Keratinocyte (primary cell): ENCODE data around the gene ATP8A2. TPM values are rescaled to one million over a fixed set of nuclear protein-coding genes. Genes with fewer than 3 reads are reported as not detected.

Experiments used
- DNase-seq: peaks from one replicate; pipeline ENCODE4 v3.0.0-alpha.2; 2011; ENCODE audit warnings: low read depth, missing footprints, low spot score
- FAIRE-seq: peaks from 2 replicates; lab custom pipeline; 2011; peaks lifted over from hg19 to GRCh38; lab: Jason Lieb, UNC
- H2AFZ ChIP-seq: 2 replicates; pipeline ENCODE4 v1.6.0; 2012; ENCODE audit warnings: low read length, control low read depth, inconsistent platforms; ENCODE audit not compliant: control insufficient read depth
- H3K27ac ChIP-seq: 2 replicates; pipeline ENCODE4 v1.5.1; 2011; ENCODE audit warnings: low read length; ENCODE audit not compliant: control insufficient read depth, insufficient read depth
- H3K27me3 ChIP-seq: 3 replicates; pipeline ENCODE4 v1.6.0; 2011; ENCODE audit warnings: low read length; ENCODE audit not compliant: control insufficient read depth, insufficient read depth; ENCODE audit errors: extremely low read depth
- H3K36me3 ChIP-seq, 2 experiments: 2 replicates in 1 of 2; 3 replicates in 1 of 2; pipeline ENCODE4 v1.5.1; 2011; ENCODE audit warnings: low read length in 2 of 2, mild to moderate bottlenecking in 1 of 2; ENCODE audit not compliant: control insufficient read depth in 2 of 2, insufficient read depth in 2 of 2; ENCODE audit errors: extremely low read depth in 1 of 2
- H3K4me1 ChIP-seq: 3 replicates; pipeline ENCODE4 v1.5.1; 2011; ENCODE audit warnings: low read length; ENCODE audit not compliant: control insufficient read depth, insufficient read depth; ENCODE audit errors: extremely low read depth
- H3K4me2 ChIP-seq: 3 replicates; pipeline ENCODE4 v1.6.0; 2011; ENCODE audit warnings: low read depth, low read length; ENCODE audit not compliant: control insufficient read depth, insufficient read depth; ENCODE audit errors: extremely low read depth
- H3K4me3 ChIP-seq, 3 experiments: fragments of 200-600 bp in 1 of 3; sonication (generic) in 1 of 3; 2 replicates in 2 of 3; 3 replicates in 1 of 3; pipeline ENCODE4 v1.5.1; 2011 to 2016; ENCODE audit warnings: low read length in 3 of 3, mild to moderate bottlenecking in 3 of 3, control low read depth in 2 of 3, inconsistent platforms in 1 of 3, low read depth in 1 of 3, mixed read lengths in 1 of 3, mixed run types in 1 of 3, moderate library complexity in 1 of 3; ENCODE audit not compliant: control insufficient read depth in 2 of 3, insufficient read depth in 2 of 3; ENCODE audit errors: extremely low read depth in 1 of 3
- H3K79me2 ChIP-seq: 2 replicates; pipeline ENCODE4 v1.6.0; 2012; ENCODE audit warnings: low read length; ENCODE audit not compliant: control insufficient read depth, insufficient read depth
- H3K9ac ChIP-seq: 3 replicates; pipeline ENCODE4 v1.6.0; 2011; ENCODE audit warnings: low read length; ENCODE audit not compliant: control insufficient read depth, insufficient read depth; ENCODE audit errors: extremely low read depth
- H3K9me1 ChIP-seq: 3 replicates; pipeline ENCODE4 v1.6.0; 2011; ENCODE audit warnings: low read length; ENCODE audit not compliant: control insufficient read depth, insufficient read depth; ENCODE audit errors: extremely low read depth
- H3K9me3 ChIP-seq: 2 replicates; pipeline ENCODE4 v1.5.1; 2012; ENCODE audit warnings: low read depth, low read length; ENCODE audit not compliant: control insufficient read depth
- H4K20me1 ChIP-seq: 3 replicates; pipeline ENCODE4 v1.6.0; 2011; ENCODE audit warnings: low read length; ENCODE audit not compliant: control insufficient read depth, insufficient read depth; ENCODE audit errors: extremely low read depth
- CTCF ChIP-seq, 3 experiments: IDR thresholded peaks in 1 of 3; conservative IDR thresholded peaks in 1 of 3; optimal IDR thresholded peaks in 1 of 3; 2 replicates in 2 of 3; 3 replicates in 1 of 3; pipeline versions ENCODE3 to v1.5.1; 2011; ENCODE audit warnings: low read length in 3 of 3, mild to moderate bottlenecking in 3 of 3, moderate library complexity in 2 of 3, control low read depth in 1 of 3, inconsistent platforms in 1 of 3; ENCODE audit not compliant: insufficient read depth in 2 of 3; ENCODE audit errors: extremely low read depth in 1 of 3
- EZH2 ChIP-seq: IDR thresholded peaks from one replicate; pipeline ENCODE4 v1.6.1; 2012; ENCODE audit warnings: inconsistent platforms, mild to moderate bottlenecking, low read length, moderate library complexity
- dilution Hi-C: fragments of 300-500 bp; cut with MboI; formaldehyde crosslinking; loops from one replicate; pipeline ENCODE4 v1.7.0; 2020; ENCODE audit warnings: low sequenced_read_pairs; ENCODE audit not compliant: extremely low pct_ligation_motif_present
- polyA plus RNA-seq, 5 experiments: library from polyadenylated mRNA; depleted of rRNA in 3 of 5; stranded (reverse) in 3 of 5; stranded (forward) in 1 of 5; unstranded in 1 of 5; fragments of >200 nt; gene quantifications; 1 replicate in 1 of 5; 2 replicates in 3 of 5; 3 replicates in 1 of 5; pipeline versions ENCODE4 v1.2.1 to v1.2.3, GENCODE V29; 2011 to 2012; ENCODE audit warnings: missing spikeins in 2 of 5, low read depth in 1 of 5, low replicate concordance in 1 of 5

Gene ATP8A2
- polyA plus RNA-seq, 1 donor (not counting 4 experiments of a cell fraction or from before 2014, with no cell fraction given), result 0.16 TPM

- H3K9me3 ChIP-seq, result no peaks in the 10 kb centered on the region
- H3K27ac ChIP-seq, result no peak overlapping the region
- FAIRE-seq (no peak), DNase-seq (no peak)
- H3K4me3 ChIP-seq, result no peak overlapping the region
- H2AFZ ChIP-seq, result no peak overlapping the region
- H4K20me1 ChIP-seq, result no peaks in the 10 kb centered on the region
- H3K79me2 ChIP-seq, result no peaks in the 10 kb centered on the region
- dilution Hi-C loops, result no loop called here
- peaks cover 4% of the 10 kb centered on the region for H3K27me3 ChIP-seq
- H3K4me2 ChIP-seq, result no peak overlapping the region
- H3K4me1 ChIP-seq, result no peaks in the 10 kb centered on the region
- no peak overlapping the region for H3K9ac ChIP-seq
- H3K9me1 ChIP-seq, result no peaks in the 10 kb centered on the region
- TF ChIP-seq EZH2 (no peak), CTCF (optimal IDR thresholded peaks at IDR 0.05 in 1 of 3, IDR thresholded peaks at IDR 0.05 in 1 of 3, conservative IDR thresholded peaks at IDR 0.05 in 1 of 3; ENCODE audit: extremely low read depth in 1 of 3, insufficient read depth in 2 of 3, low read length in 3 of 3) (no peak)
- no peaks in the 10 kb centered on the region for H3K36me3 ChIP-seq
Measured at GRCh38 chr13:25420161-25420560, 48.4 kb downstream of the ATP8A2 start.

GRCh38 chr13:25421612-25422011, 49.8 kb downstream of the ATP8A2 start:
- Histone ChIP-seq H3K4me2 (no peak overlapping the region), H3K9me3 (no peaks in the 10 kb centered on the region), H4K20me1 (no peaks in the 10 kb centered on the region), H3K27ac (no peak overlapping the region), H2AFZ (no peak overlapping the region), H3K4me1 (no peaks in the 10 kb centered on the region), H3K4me3 (no peak overlapping the region), H3K27me3 (no peaks in the 10 kb centered on the region), H3K9ac (no peak overlapping the region), H3K36me3 (no peaks in the 10 kb centered on the region), H3K9me1 (no peaks in the 10 kb centered on the region), H3K79me2 (no peaks in the 10 kb centered on the region)
- FAIRE-seq (no peak), DNase-seq (no peak)
- TF ChIP-seq CTCF (optimal IDR thresholded peaks at IDR 0.05 in 1 of 3, IDR thresholded peaks at IDR 0.05 in 1 of 3, conservative IDR thresholded peaks at IDR 0.05 in 1 of 3; ENCODE audit: extremely low read depth in 1 of 3, insufficient read depth in 2 of 3, low read length in 3 of 3), result no peak
- TF ChIP-seq EZH2, result no peak
- dilution Hi-C loops, result no loop called here
